PC-9 (cell line): ENCODE measurements around the gene PIEZO2. TPM values are rescaled to one million over a fixed set of nuclear protein-coding genes. Genes with fewer than 3 reads are reported as not detected.

ENCODE experiments used
- BruUV-seq: library from RNA; stranded (reverse); fragments of 400-500 nt; replicated peaks from 2 replicates; lab custom pipeline; 2021; lab: Mats Ljungman, UMichigan
- CTCF ChIA-PET: fragments of 300-600 bp; sonication (Branson Sonifier 250); formaldehyde crosslinking; loops from one replicate; lab custom pipeline; 2022; ENCODE audit warnings: antibody characterized with exemption; lab: Charles Lee
- POLR2A ChIA-PET: fragments of 300-600 bp; sonication (Branson Sonifier 250); formaldehyde crosslinking; loops from one replicate; lab custom pipeline; 2022; ENCODE audit warnings: antibody characterized with exemption; ENCODE audit not compliant: unreplicated experiment; lab: Charles Lee
- DNase-seq, 2 experiments: peaks; one replicate each; pipeline versions ENCODE4 v3.0.0 to v3.0.0-alpha.2; 2015 to 2022; ENCODE audit warnings: mixed read lengths in 1 of 2
- H2AFZ ChIP-seq: fragments of 200-600 bp; sonication (generic); 2 replicates; pipeline ENCODE4 v1.8.1; 2017; ENCODE audit warnings: antibody characterized with exemption
- H3F3A ChIP-seq: fragments of 200-600 bp; sonication (generic); 2 replicates; pipeline ENCODE4 v1.8.1; 2017; ENCODE audit warnings: antibody characterized with exemption, mild to moderate bottlenecking, low read depth; ENCODE audit not compliant: insufficient read depth
- H3K27ac ChIP-seq: fragments of 200-600 bp; sonication (generic); 2 replicates; pipeline ENCODE4 v1.6.1; 2016; ENCODE audit warnings: mixed run types
- H3K27me3 ChIP-seq: fragments of 200-600 bp; sonication (generic); 2 replicates; pipeline ENCODE4 v1.6.1; 2016; ENCODE audit warnings: low read depth, mixed run types; ENCODE audit not compliant: insufficient read depth
- H3K36me3 ChIP-seq: fragments of 200-600 bp; sonication (generic); 2 replicates; pipeline ENCODE4 v1.6.1; 2016; ENCODE audit warnings: low read depth, mixed run types
- H3K4me1 ChIP-seq: fragments of 200-600 bp; sonication (generic); replicated peaks from 2 replicates; pipeline ENCODE4 v1.6.1; 2016; ENCODE audit warnings: mixed run types; ENCODE audit not compliant: insufficient read depth
- H3K4me2 ChIP-seq: fragments of 200-600 bp; sonication (generic); 2 replicates; pipeline ENCODE4 v1.6.1; 2017; ENCODE audit warnings: mixed run types
- H3K4me3 ChIP-seq: fragments of 200-600 bp; sonication (generic); 2 replicates; pipeline ENCODE4 v1.6.1; 2016; ENCODE audit warnings: mixed run types
- H3K79me2 ChIP-seq: fragments of 200-600 bp; sonication (generic); 2 replicates; pipeline ENCODE4 v1.6.1; 2017; ENCODE audit warnings: low read depth, mixed run types
- H3K9me2 ChIP-seq: fragments of 200-600 bp; sonication (generic); 2 replicates; pipeline ENCODE4 v1.8.1; 2017; ENCODE audit warnings: mild to moderate bottlenecking; ENCODE audit not compliant: insufficient read depth
- H3K9me3 ChIP-seq: fragments of 200-600 bp; sonication (generic); 2 replicates; pipeline ENCODE4 v1.8.1; 2016; ENCODE audit warnings: low read depth; ENCODE audit not compliant: insufficient read depth
- H4K20me1 ChIP-seq: fragments of 200-600 bp; sonication (generic); 2 replicates; pipeline ENCODE4 v1.8.1; 2017; ENCODE audit not compliant: insufficient read depth
- EZH2 ChIP-seq: fragments of 200-600 bp; sonication (generic); IDR thresholded peaks from 2 replicates; pipeline ENCODE4 v1.8.0; 2017; ENCODE audit warnings: antibody characterized with exemption, low read depth
- intact Hi-C: fragments of 100-400 bp; cut with micrococcal nuclease; formaldehyde crosslinking; loops from one replicate; pipeline ENCODE4 v1.10.0; 2022; ENCODE audit not compliant: unreplicated experiment
- total RNA-seq: library from RNA; stranded (reverse); gene quantifications from 2 replicates; pipeline ENCODE4 v1.2.3, GENCODE V29; 2021
- TF ChIP-seq, protein P1 (sequence below): fragments of 200-600 bp; sonication (generic); conservative IDR thresholded peaks from 2 replicates; pipeline ENCODE4 v1.6.1; 2017; ENCODE audit warnings: mixed run types, antibody characterized with exemption, mild to moderate bottlenecking, moderate library complexity

PIEZO2 gene
- total RNA-seq, 1 experiment from 2014 or later = not detected

DNA sequence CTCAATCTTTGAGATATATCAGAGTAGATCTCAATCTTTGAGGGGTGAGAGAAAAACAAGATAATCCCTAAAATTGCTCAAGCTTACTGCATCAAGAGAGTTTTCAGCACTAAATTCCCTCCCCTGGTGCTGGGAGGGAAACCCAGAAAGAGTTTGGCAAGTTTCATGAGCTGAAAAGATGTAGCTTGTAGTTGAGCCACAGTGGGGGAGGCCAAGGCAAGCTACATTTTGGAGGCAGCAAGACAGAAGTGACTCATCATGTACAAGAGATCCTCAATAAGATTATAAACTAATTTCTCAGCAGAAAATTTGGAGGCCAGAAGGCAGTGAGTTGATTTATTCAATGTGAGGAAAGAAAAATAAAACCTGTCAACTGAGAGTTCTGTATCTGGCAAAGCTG, 308.2 kb downstream of the PIEZO2 start:
- Histone ChIP-seq H3K36me3 (no peaks in the 10 kb centered on the region), H2AFZ (no peak overlapping the region), H3F3A (no peaks in the 10 kb centered on the region), H3K27me3 (peaks cover 21% of the 10 kb centered on the region), H4K20me1 (no peaks in the 10 kb centered on the region), H3K4me2 (no peak overlapping the region), H3K9me2 (no peaks in the 10 kb centered on the region), H3K79me2 (no peaks in the 10 kb centered on the region), H3K27ac (no peak overlapping the region), H3K9me3 (no peaks in the 10 kb centered on the region; the same call in 1 of the 2 replicates), H3K4me1 (no peaks in the 10 kb centered on the region), H3K4me3 (no peak overlapping the region)
- ChIA-PET CTCF (no interaction called here), POLR2A (no interaction called here)
- DNase-seq = no peak
- intact Hi-C loops = no loop called here
- BruUV-seq = no TSS peak
- no peak for TF ChIP-seq EZH2
- TF ChIP-seq, protein P1, sequence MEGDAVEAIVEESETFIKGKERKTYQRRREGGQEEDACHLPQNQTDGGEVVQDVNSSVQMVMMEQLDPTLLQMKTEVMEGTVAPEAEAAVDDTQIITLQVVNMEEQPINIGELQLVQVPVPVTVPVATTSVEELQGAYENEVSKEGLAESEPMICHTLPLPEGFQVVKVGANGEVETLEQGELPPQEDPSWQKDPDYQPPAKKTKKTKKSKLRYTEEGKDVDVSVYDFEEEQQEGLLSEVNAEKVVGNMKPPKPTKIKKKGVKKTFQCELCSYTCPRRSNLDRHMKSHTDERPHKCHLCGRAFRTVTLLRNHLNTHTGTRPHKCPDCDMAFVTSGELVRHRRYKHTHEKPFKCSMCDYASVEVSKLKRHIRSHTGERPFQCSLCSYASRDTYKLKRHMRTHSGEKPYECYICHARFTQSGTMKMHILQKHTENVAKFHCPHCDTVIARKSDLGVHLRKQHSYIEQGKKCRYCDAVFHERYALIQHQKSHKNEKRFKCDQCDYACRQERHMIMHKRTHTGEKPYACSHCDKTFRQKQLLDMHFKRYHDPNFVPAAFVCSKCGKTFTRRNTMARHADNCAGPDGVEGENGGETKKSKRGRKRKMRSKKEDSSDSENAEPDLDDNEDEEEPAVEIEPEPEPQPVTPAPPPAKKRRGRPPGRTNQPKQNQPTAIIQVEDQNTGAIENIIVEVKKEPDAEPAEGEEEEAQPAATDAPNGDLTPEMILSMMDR = no peak

DNA sequence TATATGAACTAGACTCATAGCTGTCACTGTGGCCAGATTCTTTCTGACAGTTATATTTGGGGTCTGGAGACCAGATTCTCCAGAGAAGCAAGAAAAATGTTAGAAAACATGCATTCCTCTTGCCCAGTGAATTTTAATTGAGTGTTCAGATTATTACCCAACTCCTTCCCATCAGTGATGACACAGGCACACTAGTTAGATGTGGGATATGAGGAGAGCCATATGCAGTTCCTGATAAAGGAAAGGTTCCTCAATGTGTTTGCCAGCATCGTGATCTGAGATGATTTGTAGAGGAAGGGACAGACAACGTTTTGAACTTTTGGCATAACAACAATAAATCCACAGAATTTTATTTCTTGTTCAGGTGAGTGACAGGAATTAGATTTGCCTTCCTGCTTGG, 308.6 kb downstream of the PIEZO2 start:
- Histone ChIP-seq H3F3A (no peaks in the 10 kb centered on the region), H3K9me3 (no peaks in the 10 kb centered on the region; the same call in 1 of the 2 replicates), H4K20me1 (no peaks in the 10 kb centered on the region), H3K4me1 (no peaks in the 10 kb centered on the region), H3K9me2 (no peaks in the 10 kb centered on the region), H3K4me2 (no peak overlapping the region), H3K79me2 (no peaks in the 10 kb centered on the region), H3K4me3 (no peak overlapping the region), H3K36me3 (no peaks in the 10 kb centered on the region), H3K27ac (no peak overlapping the region), H2AFZ (no peak overlapping the region), H3K27me3 (peaks cover 25% of the 10 kb centered on the region)
- ChIA-PET CTCF (no interaction called here), POLR2A (no interaction called here)
- intact Hi-C loops = no loop called here
- BruUV-seq = no TSS peak
- DNase-seq = no peak
- TF ChIP-seq, protein P1 = no peak
- no peak for TF ChIP-seq EZH2

DNA sequence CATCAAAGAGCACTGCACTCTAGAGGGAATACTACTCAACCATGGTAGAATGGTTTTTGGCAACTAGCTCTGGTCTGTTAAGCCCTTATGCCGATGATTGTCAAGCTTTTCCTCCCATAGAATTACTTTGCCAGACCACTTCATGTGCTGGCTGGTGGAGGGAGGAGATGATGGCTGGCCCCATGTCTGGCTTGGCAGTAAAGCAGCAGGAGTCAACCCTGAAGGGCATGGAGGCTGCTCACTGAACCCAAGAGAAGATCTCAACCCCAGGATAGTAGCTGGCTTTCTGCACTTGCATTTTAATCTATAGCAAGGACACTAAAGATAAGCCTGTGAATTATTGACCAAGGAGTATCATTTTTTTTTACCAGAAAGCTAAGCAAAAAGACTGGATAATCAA, 309.9 kb downstream of the PIEZO2 start:
- Histone ChIP-seq H3K4me3 (no peak overlapping the region), H3K27ac (no peak overlapping the region), H3K36me3 (no peaks in the 10 kb centered on the region), H3K4me2 (no peak overlapping the region), H4K20me1 (no peaks in the 10 kb centered on the region), H3K27me3 (peaks cover 38% of the 10 kb centered on the region), H3K79me2 (no peaks in the 10 kb centered on the region), H2AFZ (no peak overlapping the region), H3K9me3 (no peaks in the 10 kb centered on the region; the same call in 1 of the 2 replicates), H3K9me2 (no peaks in the 10 kb centered on the region), H3K4me1 (no peaks in the 10 kb centered on the region), H3F3A (no peaks in the 10 kb centered on the region)
- DNase-seq = no peak
- TF ChIP-seq, protein P1 = no peak
- no peak for TF ChIP-seq EZH2
- no TSS peak for BruUV-seq
- intact Hi-C loops = no loop called here
- ChIA-PET CTCF (no interaction called here), POLR2A (no interaction called here)
